Stimulated activated CD4-positive, alpha-beta T cell treated with anti-CD3 and anti-CD28 coated beads, Interleukin-12 subunit alpha, Interleukin-12 subunit beta, amount 100 ng/mL, for 48 hours (primary cell): Measurements from ENCODE around the gene GSAP.

ENCODE experiments used
- DNase-seq, 3 donors: peaks; one replicate each; pipeline ENCODE4 v3.0.0-alpha.2; 2020; ENCODE audit warnings: low read depth in 2 of 3, low spot score in 1 of 3

GSAP gene

DNA sequence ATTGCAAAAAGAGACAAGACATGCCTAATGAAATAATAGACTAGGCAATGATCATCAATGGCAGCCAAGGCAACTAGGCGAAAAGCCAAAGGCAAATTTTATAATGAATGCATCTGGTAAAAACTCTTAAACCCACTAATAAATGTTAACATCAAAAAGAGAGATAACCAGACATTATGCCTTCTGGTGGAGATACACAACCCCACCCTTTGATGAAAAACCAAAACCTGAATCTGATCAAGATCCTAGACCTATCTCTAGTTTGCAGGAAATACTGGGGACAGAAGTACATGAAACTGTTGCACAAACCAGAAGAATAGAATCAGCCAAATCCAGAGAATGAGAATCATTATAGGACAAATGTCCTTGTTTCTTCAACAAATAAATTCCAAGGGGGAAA lies 22.0 kb upstream of the GSAP start:
- no peak for DNase-seq

- DNase-seq, result no peak
Measured at GRCh38 chr7:77434570-77435275, 18.6 kb upstream of the GSAP start.

DNA sequence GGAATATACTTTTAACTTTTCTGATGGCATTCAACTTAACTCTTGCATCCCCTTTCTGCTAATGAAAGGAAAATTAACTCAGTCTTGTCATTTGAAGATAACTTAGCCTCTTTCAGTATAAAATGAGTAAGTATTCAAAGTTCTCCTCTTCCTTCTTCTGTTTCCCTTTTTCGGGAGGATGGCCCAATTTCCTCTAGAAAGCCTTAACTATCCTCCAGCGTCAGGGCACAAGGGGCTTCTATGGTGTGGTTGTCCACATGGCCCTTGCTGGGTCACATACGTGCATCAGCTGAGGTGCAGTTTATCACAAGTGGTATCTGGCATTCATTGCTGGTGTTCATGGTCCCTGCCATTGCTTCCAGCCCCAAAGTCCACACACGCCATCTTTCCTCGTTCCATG lies 17.8 kb upstream of the GSAP start:
- DNase-seq, result no peak

GRCh38 chr7:77430927-77431326 lies 14.8 kb upstream of the GSAP start:
- DNase-seq, result no peak

GRCh38 chr7:77428777-77429231 lies 12.7 kb upstream of the GSAP start:
- no peak for DNase-seq

DNA sequence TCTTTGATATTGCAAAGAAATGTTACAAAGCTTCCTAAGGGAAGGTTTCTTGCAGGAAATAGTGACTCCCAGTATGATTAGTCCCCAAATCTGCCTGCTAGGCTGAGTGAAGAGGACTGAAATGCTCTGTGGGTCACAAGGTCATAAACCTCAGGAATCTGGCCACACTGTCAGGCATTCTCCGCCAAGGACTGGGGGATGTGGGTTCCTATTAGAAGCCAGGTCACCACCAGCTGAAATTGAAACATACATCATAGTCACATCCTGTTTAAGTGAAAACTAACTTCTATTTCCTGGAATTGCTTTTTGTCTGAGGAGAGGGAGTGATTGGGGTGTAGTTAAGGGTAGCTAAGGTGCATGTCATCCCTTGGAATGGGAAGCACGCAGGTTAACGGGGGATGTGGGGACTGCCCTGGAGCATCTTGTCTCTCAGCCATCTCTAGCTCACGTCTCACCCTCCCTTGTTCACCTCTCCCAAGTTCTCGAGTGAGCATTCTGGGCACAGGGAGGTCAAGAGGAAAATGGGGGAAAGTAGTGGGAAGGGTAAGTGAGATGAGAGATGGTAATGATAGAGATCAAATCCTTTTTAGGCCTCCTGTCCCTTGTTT lies 12.0 kb upstream of the GSAP start:
- DNase-seq, result no peak

DNA sequence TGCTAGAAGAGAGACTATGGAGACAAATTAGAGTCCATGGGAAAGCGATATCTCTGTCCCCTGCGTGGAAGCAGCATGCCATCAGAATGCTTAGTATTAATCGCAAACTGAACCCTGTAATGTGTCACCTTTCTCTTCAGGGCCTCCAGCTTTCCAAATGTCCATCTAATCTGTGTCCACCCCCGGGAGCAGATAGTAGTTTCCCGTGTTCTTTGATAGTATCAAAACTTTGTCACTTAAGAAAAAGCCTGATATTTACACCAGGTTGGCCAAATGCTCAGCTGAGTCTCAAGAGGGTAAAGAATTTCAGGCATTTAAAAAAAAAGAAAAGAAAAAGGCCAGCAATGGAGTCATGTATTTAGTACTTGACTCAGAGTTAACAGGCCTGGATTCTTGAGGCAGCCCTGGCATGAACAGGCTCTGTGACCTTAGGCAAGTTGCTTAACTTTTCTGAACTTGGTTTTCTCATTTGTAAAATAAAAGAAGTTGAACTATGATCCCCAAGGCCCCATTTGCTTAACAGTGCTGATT lies 10.4 kb upstream of the GSAP start:
- DNase-seq, result no peak

- DNase-seq, result no peak
Measured at GRCh38 chr7:77426052-77426404, 9.9 kb upstream of the GSAP start.

- DNase-seq, result no peak
Measured at GRCh38 chr7:77425101-77426051, 9.2 kb upstream of the GSAP start.

DNA sequence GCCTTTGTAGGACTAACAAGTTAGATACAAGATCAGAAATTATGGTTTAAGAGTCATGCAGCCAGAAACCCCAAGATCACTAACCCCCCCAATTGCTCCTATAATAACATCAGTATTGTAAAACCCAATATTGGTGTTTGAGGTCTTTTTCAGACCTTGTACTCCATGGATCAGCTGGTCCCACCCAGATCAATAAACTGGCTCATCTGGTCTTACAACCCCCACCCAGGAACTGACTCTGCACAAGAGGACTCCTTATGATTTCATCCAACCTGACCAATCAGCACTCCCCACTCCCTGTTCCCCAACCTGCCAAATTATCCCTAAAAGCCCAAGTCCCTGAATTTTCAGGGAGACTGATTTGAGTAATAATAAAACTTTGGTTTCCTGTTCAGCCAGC lies 6.4 kb upstream of the GSAP start:
- no peak for DNase-seq

DNA sequence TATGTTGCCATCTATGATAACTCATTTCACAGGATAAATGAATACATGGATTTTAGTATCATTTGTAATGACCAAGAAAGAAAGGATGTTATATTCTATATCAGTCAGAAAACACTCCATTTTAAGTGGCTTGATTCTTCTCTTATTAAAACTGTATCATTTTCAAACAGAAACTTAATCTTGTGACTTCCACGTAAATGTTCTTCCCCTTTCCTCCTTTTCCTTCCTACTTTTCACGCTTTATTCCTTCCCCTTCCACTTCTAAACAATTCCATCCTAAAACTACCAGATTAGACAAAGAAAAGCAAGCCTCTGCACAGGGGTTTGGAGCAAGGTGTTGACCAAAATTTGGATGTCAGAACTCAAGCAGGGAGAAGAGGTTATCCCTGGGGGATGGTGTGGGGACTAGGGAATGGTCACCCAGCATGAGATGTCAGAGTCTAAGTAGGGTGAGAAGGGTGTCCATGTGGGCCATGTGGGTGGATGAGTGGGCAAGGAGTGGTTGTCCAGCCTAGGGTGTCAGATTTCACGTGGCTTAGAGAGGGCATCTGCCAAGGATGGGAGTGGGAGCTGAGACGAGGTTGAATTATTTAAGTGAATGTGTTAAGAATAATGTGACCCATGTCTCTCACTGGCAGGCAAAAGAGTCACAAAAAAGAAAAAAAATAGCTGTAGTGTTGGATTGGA lies 5.0 kb upstream of the GSAP start:
- DNase-seq, result no peak

DNA sequence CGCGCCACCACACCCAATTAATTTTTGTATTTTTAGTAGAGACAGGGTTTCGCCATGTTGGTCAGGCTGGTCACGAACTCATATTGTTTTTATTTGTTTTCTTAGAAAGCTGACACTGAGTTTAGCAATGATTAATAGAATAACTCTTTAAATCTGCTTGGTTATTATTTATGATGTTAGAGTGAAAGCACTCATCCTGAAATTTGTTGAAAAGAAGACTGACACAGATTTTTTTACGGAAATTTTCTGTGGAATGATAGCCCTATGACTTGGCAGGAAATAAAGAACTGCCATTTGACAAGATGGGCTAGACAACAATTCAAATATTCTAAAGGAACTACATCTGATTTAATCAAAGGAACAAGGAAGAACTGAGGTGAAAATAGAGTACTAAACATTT lies 4.3 kb upstream of the GSAP start:
- no peak for DNase-seq

- no peak for DNase-seq
Measured at GRCh38 chr7:77419102-77419501, 3.0 kb upstream of the GSAP start.

- no peak for DNase-seq
Measured at GRCh38 chr7:77417801-77418200, 1.7 kb upstream of the GSAP start.

GRCh38 chr7:77416621-77417371 lies 647 bp upstream of the GSAP start:
- no peak for DNase-seq

GRCh38 chr7:77415476-77415822 lies 700 bp downstream of the GSAP start:
- no peak for DNase-seq

DNA sequence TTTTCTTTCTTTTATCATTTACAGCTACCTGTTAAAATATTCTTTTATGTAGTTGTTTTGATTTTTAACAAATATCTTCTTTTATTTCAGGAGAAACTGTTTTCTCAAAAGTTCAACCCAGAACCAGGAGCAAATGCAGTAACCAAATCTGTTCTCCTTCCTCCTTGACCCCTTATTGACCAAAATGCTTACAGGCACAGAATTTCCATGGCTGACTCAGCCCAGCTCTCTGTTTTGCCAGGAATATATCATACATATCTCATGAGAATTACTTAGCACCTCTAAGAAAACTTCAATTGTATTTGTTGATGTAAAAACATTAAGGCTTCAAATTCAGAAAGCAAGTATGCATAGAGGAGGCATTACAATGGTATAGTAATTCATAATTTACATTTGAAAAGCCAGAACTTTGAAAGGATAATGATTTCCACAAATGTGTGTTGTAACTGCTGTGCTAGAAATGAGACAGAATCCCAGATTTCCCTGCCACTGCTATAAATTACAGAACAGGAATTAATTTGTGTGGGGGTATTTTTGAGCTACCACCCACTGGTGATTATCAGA lies 2.2 kb downstream of the GSAP start:
- no peak for DNase-seq

DNA sequence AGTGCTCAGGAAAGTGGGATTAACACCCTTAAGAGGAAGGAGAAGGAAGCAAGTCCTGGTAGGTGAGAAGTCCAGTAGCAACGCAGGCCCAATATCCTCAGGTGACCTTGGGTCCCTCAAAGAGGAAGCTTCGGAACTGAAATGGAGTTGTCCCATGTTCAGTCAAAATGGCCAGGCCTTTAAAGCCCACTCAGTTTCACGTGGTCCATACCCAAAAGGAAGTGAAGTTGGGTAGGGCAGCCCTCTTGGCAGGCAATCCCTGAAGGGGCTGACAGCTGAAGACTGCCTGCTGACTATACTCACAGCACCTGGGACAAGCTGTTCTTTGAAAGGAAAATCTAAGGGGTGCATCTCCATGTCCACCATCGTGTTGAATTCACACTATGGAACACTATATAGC lies 3.0 kb downstream of the GSAP start:
- no peak for DNase-seq

DNA sequence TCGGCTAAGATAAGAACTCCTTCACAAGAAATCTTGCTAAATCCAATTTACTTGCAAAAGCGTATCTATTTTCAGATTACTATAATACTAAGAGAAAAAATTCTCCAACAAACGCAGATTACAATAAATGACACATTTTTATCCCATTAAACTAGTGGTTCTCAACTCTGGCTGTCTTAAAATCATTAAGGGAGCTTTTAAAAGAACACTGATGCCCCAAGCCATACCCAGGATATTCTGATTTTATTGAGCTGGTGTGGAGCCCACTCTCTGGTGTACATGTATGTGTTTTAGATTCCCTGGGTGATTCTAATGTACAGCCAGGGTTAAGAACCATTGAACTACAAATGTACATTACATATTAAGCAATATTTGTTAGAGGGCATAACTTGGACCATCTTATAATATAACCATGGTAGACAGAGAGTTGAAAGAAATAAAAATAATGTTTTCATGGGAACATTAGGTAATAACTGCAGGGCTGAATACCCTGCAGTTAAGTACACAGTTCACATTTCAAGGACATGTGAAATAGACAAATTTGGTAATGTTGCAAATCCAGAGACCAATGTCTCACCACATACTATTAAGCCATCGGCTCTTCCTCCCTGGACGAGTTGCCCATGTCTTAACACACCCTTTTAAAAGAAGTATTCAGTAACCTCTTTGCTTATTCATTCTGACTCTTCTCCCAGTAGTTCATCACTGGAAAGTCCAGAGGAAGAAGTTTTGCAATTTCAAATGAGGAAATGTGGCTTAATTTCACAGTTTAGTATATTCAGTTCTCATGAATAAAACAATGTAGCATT lies 6.2 kb downstream of the GSAP start:
- no peak for DNase-seq
